GM19395 (cell line): ENCODE measurements around the gene TRDMT1.
"Not testable (repeated sequence)": the region's sequence is repeated elsewhere in the genome, so short reads cannot be mapped to it uniquely, and the experiment has no call there.

ENCODE experiments used
- ATAC-seq: cut with Tn5 transposase; IDR thresholded peaks from one replicate; pipeline ENCODE4 v1.9.1; 2021; ENCODE audit warnings: mild to moderate bottlenecking, moderate library complexity; ENCODE audit not compliant: unreplicated experiment

TRDMT1 gene

DNA sequence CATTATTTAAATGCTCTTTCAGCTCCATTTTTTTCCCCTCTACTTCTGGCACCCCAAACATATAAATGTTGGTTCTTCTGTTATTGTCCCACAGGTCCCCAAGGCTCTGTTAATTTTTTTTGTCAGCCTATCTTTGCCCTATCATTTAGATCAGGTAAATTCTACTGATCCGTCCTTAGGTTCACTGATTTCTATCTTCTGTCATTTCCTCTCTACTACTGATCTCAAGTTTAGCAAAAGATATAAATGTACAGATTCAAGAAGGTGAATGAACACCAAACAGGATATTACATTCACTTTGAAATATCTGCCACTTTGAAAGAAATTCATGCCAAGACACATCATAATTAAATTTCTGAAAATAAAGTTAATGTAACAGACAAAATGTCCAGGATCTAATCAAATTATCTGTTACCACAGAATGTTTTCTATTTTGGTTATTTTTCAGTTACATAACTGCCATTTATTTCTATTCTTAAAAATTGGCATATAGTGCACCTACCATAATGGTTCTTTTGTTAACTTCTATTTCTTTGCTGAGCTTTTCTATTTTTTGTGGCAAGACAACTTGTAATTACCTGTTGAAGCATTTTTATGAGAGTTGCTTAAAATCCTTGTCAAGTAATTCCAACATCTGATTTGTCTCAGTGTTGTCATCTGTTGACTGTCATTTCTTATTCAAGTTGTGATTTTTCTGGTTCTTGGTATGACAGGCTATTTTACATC lies 59.8 kb downstream of the TRDMT1 start:
- ATAC-seq: no peak

DNA sequence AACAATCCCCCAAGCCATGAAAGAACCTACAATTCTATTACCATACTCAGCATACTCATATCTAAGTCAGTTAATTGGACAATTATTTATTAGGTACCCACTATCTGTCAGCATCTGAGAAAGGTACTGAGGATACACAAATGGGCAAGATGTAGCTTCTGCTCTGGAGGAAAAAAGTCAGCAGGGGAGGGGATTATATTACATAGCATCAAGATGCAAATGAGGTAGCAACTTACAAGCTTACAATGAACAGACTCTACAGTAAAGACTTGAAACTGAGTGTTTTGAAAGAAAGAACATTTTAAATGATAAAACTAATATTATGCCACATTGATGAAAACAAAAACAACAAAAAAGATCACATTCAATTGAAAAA lies 61.1 kb downstream of the TRDMT1 start:
- ATAC-seq: no peak

DNA sequence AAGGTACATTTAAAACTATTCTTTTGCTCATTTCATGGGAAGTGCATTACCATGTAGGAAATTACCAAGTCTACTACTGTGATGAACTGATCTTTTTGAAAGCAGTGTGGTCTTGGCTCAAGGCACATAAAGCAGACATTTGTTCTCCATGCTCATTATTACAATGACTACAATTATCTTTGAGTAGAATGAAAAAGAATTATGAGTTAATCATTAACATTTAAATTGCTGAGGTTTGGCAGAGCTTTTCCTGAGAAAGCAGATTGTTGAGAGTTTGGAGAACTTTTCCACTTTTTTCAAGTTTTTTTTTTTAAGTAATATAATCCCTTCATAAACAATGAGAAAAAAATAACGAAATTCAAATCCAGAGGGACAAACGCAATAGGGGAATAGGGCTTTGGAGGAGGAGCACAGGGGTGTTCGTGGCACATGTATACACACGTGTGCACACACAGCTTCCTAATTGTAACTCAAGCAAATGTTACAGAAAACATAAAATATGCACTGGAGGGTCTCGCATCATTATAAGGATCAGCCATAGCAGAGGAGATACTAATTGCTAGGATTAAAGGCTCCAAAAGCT lies 62.9 kb downstream of the TRDMT1 start:
- no peak for ATAC-seq

DNA sequence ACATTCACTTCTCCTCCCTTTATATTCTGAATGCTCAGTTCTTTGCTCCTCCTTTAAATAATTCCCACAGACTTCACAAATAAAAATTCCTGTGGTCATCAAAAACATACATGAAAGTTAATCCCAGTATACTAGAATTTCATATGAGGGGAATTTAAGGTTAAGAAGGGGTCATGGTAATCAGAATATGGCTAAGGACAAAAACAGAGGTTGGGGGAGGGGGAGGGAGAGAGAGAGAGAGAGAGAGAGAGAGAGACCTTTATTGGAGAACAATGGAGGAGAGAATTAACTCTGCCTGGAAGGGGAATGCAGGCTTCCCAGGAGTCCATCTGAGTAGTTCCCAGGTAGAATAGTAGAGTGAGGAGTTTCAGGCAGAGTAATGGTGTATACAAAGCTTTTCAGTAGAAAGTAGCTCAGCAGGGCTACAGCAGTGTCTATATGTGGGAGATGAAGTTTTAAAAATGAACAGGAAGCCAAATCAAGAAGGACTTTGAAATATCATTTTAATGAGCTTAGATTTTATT lies 66.7 kb downstream of the TRDMT1 start:
- ATAC-seq: no peak

DNA sequence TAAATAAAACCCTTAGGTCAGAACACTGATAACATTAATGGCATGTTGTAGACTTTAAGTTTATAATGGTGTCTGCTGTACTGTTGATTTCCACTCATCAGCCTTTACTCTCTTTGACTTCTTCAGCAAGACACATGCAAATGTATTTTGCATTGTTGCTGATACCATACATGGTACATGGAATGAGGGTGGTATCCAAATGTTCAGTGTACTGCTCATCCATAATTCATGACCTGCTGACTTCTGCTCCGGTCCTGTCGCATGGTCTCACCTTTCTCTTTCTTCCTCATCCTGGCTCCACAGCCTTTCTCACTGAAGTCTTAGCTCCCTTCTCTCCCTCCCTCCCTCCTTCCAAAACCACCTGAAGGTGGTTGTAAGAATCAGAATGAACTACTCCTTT lies 67.2 kb downstream of the TRDMT1 start:
- no peak for ATAC-seq

DNA sequence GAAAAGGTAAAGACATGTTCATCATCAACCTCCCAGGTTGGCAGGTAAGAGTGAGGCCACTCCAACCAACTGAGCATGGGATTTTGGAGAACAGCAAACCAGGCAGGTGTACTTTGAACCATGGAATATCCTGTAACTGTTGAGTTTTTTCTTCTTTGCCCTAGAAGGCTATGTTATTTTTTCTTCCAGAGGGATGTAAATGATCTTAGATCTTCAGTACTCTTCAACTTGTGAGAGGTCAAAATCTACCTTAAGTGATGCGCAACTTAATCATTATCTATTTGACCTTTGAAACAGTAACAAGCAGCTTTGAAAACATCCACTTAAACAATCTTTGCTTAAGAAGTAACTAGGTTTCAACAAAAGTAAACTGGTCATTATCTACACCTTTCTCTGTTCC lies 71.7 kb downstream of the TRDMT1 start, which contains the start of gene CUBN:
Gene CUBN, minus strand, starts transcription at position 71 of the 400 bp plus-strand sequence. Its CDS starts 46 bp downstream, at position 25.
- ATAC-seq: no peak

DNA sequence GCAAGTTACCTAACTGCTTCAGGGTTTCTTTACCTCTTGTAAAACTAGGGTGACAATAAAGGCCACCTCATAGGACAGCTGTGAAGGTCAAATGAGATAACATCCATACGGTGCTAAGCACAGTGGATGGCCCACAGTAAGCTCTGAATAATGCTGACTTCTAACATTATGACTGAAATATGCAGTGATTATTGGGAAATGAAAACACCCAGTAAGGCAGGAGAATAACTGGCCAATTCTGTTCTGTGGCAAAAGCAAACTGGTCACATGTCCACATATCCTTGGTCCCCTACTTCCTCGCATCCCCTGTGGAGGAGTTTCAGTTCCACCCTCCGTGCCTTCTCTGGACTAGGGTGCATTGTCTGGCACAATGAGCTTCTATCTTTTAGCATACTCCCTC lies 73.2 kb downstream of the TRDMT1 start:
- ATAC-seq: no peak

DNA sequence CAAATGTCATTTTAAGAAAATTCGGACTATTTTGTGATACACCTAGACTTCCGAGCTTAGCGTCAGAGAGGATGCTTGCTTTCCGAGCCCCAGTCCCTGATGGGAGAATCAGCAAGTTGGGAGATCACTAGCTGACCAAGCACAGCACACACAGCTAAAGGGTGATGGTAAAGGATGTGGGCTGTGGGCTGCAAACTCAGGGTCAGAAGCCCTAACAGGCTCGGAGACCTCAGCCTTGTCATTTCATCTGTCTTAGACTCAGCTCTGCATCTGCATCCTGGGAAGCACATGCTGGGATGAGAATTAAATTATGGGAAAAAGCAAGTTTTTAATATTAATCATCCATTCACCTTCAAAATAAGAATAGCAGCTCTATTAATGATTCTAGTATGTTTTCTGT lies 75.1 kb downstream of the TRDMT1 start:
- ATAC-seq: no peak

DNA sequence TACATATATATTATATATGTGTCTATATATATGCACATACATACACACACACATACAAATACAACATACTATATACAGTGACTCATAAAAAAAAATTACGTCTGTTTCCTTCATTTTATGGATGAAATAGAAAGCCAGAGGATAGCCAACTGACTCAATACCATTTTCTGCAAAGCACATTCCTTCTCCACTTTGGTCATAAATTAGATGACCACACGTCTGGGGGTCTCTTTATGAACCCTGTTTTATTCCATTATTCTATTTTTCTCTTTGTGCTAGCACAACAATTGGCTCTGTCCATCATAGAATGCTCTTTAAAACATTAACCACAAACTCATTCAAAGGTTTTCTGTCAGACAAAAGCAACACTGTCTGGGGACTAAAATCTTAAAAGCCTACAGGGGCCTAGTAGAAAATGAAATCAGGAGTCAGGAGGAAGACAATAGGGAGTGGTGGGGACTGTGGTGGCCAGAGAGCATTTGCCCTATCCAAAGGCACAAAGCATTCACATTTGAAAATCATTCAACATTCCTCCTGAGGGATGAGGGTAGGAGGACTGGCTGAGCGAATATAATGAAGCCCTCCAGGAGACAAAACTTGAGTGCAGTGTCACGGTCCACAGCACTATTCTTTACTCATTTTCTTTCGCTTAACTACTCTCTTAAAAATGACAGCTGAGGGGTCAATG lies 76.1 kb downstream of the TRDMT1 start:
- ATAC-seq: no peak

DNA sequence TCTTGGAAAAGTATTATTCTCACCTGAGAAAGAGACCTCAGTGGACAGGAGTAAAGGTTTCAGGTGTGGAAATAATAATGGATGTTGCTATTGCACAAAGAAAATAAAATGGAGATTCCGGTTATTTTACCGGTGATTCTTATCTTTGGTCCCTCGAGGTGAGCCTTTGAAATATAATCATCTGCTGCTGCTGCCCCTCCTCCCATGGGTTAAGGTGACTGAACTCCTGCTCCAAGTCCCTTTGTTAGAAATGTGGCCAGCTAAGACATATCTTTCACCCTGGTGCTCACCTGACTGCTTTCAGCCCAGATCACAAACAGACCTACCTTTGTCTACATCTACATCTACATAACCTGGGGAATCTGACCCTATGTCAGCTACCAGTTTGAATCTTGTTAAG lies 77.5 kb downstream of the TRDMT1 start:
- ATAC-seq: no peak

DNA sequence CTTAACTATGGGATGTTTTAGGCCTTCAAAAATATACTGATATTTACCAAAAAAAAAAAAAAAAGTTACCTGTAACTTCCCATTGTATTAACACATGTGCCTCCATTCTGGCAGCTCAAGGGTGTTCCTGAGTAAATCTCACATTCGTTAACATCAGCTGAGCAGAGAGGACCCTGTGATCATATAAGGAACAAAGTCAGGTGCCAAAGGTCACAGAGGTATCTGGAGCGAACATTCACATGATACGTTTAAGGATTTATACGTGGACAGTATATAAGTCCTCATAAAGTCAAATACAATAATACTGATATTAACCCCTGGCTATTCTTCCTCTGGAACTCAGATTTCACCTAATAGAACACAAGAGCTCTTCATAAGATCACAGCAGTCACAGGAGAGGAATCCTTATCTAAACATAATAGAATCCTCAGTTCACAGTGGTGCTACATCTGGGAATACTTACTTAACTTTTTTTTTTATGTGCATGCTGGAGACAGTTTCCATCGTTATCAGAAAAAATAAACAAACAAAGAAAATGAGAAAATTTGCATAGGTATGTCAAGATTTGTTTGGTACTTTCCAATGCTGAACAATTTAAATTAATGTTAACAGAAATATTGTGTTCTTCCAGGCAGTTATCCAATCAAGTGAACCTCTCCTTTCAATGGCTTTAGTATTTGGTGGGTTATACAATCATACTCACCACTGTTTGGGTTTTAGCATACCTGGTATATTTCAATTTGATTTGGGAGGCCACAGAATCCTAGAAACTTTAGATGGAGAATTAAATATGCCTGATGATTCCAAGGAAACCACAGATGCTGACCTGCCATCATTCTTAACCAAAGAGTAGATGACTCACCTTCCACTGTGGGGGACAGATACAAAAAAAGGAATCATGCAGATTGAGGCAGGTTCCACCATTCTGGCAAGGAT lies 78.5 kb downstream of the TRDMT1 start:
- ATAC-seq: no peak

DNA sequence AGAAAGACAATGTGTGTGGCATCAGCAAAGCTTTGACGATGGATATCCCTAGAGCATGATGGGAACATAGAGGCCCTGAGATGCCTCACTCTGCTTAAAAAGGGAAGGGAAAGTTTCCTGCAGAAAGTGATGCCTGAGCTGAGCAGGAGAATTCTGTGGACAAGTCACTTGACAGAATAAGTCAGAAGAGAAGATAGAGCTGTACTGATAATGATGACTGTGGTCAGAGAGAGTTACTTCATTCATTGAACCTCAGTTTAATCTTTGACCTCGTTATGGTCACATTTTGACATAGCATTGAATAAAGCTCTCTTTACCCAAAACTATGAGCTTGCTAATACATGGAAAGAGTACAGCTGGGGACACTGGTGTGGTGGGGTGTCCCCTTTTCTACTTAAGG lies 79.4 kb downstream of the TRDMT1 start:
- no peak for ATAC-seq

DNA sequence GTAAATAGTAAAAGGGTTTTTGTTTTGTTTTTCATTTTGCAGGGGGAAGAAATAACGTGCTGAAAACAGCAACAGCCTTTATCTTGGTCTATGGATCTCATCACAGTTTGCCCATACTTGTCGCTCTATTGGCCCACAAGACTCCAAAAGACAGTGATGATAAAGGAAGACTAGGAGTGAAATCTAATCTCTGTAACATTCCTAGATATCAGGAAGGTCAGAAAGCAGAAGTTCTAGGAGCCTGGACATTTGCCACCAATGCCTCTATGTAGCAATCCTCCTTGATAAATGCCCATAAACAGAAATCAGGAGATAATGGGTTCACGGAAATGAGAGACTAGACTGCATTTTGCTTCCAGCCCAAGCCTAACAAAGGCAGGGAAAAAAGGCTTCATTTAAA lies 80.8 kb downstream of the TRDMT1 start:
- no peak for ATAC-seq

DNA sequence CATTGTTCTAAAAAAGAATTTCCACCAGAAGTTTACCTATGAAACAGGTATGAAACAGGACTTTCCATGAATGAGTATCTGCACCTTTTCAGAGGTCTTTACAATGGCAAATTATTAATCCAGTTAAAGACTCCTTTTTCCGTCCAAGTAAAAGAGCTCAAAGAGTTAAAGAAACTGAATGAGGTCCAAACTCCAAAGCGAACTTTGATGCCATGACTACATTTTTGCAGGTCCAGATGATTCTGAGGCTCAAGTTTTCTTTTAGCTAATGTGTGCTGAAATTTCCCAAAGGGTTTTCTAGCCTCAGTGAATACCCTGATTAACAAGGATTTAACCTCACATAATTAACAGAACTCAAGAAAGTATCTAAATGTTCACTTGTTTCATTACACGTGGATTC lies 81.6 kb downstream of the TRDMT1 start:
- no peak for ATAC-seq

DNA sequence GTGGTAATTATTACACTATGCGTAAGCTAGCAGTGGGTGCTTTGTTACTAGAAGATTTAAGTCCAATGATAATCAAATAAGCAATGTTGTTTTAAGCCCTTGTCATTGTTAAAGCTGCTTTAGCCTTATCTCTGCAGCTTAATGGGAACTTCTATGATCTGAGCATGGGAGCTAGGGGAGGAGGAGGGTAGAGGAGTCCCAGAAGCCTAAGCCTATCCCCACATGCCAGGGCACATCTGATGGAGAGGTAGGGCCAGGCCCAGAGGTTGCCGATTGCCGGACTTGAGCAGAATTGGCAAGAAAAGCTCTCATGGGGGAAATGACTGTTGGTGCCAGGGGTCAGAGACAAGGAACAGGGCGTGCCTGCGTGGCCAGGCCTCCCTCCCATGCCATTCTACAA lies 85.3 kb downstream of the TRDMT1 start:
- ATAC-seq: no peak

DNA sequence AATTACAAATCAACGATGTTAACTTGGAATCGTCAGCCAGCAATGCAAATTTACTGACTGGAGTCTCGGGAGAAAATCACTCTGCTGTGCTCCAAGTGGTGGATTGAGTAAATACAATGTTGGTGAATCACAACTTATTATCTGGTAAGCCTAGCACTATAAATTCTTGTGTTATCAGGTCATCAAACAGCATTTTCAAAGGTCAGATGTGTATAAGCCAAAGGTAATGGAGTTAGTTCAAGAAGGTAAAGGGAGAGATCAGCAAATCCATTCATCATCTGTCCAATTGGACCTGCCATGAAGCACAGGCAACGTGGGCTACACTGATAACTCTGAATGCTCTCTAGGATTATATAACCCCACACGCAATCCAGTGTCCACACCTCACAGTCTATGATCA lies 85.8 kb downstream of the TRDMT1 start:
- ATAC-seq: no peak

DNA sequence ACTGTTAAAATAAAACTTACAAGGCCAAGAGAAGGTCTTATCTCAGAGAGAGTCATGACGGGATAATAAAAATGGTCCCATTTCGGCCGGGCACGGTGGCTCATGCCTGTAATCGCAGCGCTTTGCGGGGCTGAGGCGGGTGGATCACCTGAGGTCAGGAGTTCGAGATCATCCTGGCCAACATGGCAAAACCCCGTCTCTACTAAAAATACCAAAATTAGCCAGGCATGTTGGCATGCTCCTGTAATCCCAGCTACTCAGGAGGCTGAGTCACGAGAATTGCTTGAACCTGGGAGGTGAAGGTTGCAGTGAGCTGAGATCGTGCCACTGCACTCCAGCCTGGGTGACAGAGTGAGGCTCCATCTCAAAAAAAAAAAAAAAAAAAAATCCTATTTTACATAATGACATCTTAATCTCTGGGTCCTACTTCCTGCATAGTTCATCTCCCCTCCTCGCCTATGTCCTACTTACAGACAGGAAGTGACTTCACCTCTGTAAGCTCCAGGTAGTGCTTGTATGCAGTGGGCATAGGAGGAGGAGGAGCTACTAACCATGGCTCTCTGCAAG lies 86.5 kb downstream of the TRDMT1 start:
- not testable (repeated sequence) for ATAC-seq

DNA sequence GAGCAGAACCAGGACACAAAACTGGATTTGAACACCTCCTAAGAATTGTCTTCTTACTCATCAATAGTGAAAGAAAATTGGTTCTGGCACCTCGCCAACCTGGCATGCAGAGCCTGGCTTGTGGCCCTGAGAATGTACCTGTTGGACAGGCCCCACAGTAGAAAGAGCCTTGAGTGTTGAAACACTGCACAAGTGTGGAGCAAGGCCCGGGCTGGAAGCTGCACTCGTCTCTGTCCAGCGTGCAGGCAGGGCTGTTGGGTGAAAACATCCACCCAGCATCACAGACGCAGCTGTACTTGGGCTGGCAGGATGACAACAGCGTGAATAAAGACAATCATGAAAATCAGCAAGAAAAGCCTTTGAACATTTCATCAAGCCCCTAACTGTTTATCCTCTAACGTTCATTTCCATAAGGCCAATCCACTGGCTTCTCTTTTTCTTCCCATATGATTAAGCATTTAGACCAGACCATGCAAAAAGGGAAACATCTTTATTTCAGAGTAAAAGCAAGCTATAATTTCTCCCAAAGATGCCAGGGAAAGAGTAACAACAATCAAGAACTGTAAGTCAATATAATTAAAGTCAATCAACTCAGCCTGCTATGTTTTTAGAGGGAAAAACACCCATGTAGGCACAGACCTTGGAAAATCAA lies 87.5 kb downstream of the TRDMT1 start:
- ATAC-seq: no peak

DNA sequence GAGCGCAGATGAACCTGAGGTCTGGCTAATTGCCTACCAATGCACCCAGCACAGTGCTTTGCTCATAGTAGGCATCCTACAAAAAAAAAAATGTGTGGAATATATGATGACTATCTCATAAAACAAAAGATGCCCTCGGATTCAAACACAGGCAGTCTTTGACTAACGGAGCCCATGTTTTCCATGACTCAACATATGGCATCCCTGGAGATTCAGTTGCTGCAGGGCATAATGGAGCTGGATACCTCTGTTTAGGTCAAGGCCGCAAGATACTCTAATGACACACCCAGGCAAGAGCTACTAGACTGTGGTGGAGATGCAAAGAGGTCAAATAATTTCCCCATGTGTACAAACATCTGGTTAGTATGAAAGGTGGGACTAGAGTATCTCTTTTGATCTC lies 88.1 kb downstream of the TRDMT1 start:
- no peak for ATAC-seq

DNA sequence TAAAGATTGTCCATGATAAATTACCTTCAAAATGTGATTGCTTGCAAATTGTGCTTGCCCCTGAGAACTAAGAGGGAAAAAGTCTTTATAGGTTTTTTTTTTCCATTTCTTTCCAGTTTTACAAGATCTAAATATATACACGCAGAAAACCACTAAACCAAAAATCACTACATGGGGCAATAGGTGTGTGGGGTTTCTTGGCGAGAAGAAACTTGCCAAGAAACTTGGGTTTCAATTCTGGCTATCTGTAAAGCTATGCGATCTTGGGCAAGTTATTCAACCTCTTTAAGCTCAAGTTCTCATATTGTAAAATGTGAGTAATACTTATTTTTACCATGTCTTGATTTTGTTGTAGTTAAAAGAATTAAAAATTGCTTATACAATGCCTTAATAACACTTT lies 88.9 kb downstream of the TRDMT1 start:
- no peak for ATAC-seq
